Activated CD4-positive, CD25-positive, alpha-beta regulatory T cell (primary cell): Measurements from ENCODE around the gene OPA3.
A peak's percentile ranks its signal among the peaks of the same experiment; 100 is the strongest.

ENCODE experiments used
- DNase-seq, 4 experiments: peaks; one replicate each; lab custom pipeline; 2025; lab: John Stamatoyannopoulos, UW

OPA3 gene

DNA sequence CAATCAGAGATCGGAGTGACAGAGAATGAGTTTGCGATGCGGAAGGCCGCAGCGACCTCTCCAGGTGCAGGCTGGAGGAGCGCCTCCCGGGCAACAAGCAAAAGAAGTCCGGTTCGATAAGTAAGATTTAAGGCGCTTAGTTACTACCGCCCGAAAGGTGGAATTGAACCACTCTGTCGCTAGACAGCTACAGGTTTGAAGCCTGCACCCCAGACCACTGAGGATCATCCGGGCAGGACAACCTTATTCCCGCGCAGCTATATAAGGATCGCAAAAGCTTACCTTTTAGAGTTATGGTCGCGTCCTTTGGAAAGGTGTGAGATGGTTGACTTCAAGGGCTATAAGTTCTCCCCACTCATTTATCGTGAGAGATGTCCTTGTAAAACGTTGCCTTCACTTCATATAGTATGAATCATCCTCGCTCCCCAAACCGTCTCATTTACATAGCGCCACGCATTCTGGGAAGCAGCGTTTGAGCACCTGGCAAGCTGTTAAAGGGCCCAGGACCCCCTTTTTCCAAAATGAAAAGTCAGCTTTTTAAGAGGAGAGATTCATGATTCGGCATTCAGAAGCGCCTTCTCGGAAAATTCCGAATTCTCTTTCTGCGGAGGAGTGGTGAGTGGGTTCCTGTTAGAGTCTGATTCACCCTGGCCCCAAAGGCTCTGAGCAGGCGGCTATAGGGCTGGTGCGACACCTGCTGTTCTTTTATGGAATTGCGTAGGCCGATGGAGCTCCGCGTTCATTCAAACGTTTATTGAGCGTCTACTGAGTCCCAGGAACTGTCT is 106.0 kb downstream of the OPA3 start:
- DNase-seq = peak; percentile 60 to 86 (median 69)

DNA sequence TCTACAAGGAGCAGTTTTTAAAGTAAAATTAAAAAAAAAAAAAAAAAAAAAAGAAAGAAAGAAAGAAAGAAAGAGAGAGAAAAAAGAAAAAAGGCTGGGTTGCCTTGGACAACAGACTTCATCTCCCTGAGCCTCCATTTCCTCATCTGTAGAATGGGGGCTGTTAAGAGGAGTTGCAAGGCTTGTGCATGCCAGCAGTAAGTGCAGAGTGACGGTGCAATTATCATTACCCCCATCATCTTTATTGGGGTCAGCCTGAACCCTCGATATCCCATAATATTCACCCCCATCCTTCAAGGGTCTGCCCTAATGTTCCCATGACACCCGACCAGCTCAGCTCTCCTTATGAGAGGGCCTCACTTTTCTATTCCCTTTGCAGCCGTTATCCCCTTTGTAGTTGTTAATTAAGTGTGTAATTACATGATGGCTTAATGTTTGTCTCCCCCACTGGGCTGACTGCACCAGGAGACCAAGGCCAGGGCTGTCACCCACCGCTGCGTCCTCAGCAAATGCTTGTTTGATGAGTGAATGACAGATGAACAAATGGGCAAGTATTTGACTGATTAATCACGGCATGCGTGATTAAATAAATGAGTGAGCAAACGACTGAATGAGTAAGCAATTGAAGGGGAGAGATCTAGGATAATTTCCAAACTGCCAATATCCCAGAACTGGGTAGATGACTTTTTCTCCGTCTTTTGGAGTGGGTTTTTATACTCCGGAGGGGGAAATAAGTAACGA is 106.7 kb downstream of the OPA3 start:
- peak in 1 of 4 experiments; percentile 25 for DNase-seq
